ENCODE data around the gene DENND1C. TPM values are rescaled to one million over a fixed set of nuclear protein-coding genes. Genes with fewer than 3 reads are reported as not detected.

Gene DENND1C
- total and polyA plus RNA-seq, 5 donors from 2014 or later = 36.9 to 125 (median 42.3) TPM

DNA sequence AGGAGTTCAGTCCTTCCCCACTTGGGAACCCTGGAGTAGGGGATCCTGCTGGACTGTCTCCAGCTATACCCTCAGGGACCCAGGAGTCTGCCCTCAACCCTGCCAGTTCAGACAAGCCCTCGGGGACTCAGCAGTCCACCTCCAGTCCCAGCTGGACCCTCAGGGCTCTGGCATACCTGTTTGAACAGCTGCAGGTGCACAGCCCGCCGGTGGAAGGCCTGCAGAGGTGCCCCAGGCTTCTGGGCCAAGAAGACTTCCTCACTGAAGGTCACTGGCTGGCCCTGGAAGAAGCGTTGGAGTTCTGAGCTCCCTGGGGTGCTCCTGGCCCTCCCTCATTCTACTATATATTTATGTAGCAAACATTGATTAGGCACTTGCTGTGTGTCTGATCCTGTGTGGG lies 8.9 kb downstream of the DENND1C start:
- peaks cover 24% of the 10 kb centered on the region for H3K36me3 Mint-ChIP-seq
- Histone ChIP-seq H3K36me3 (ENCODE audit: control insufficient read depth, insufficient read depth, low read length) (peaks cover 61% of the 10 kb centered on the region), H3K9me3 (ENCODE audit: control insufficient read depth in 2 of 2, low read length in 2 of 2) (no peaks in the 10 kb centered on the region), H3K27ac (ENCODE audit: insufficient read depth, low read length, poor library complexity, severe bottlenecking) (no peak overlapping the region), H3K4me3 (ENCODE audit: low read depth, low read length) (no peak overlapping the region), H3K27me3 (ENCODE audit: control insufficient read depth, insufficient read depth, low read length) (no peaks in the 10 kb centered on the region), H3K4me1 (ENCODE audit: control insufficient read depth, insufficient read depth, low read length, poor library complexity, severe bottlenecking) (no peaks in the 10 kb centered on the region)
- no peak overlapping the region for H3K4me3 Mint-ChIP-seq
- H3K27ac Mint-ChIP-seq = no peak overlapping the region
- DNase-seq = no peak
- peaks cover 0 to 7% (median under 1%) of the 10 kb centered on the region in 4 donors for H3K4me1 Mint-ChIP-seq
- H3K9me3 Mint-ChIP-seq = no peaks in the 10 kb centered on the region
- H3K27me3 Mint-ChIP-seq = no peaks in the 10 kb centered on the region
- ATAC-seq (ENCODE audit: low read depth in 2 of 2) = no peak

DNA sequence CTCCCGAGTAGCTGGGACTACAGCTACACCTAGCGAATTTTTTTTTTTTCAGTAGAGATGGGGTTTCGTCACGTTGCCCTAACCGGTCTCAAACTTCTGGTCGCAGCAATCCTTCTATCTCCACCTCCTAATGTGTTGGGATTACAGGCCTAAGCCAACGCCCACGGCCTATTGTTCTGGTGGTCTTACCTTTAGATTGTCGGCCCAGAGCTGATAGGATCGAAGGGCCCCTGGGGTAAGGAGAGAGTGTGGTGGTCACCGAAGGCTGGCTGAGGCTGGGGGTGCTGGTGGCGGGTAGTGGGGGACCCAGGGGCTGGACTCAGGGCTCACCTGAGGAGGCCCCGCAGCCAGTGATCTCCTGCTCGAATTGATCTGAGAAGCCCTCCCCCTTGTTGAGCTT lies 10.5 kb downstream of the DENND1C start:
- Mint-ChIP-seq H3K4me1 (peaks cover 0 to 7% (median 4%) of the 10 kb centered on the region in 4 donors), H3K9me3 (no peaks in the 10 kb centered on the region)

DNA sequence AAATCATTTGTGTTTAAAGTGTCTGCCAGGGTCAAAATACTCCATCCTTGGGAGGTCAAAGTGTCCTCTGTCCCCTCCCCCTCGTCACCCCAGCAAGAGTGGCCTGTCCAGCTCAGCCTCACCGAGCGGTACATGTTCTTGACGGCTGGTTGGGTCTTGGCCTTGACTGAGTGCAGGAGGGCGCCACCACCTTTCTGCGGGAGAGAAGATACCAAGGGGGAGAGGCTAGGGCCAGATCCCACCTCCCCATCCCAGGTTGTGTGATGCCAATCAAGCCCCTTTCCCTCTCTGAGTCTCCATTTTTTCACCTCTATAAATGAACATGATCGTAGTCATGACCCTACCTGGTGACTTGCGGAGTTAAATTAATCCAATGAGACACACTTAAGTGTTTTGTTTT lies 11.4 kb downstream of the DENND1C start:
- peaks cover 0 to 10% (median 4%) of the 10 kb centered on the region in 4 donors for H3K4me1 Mint-ChIP-seq
- peaks cover 32% of the 10 kb centered on the region for H3K36me3 Mint-ChIP-seq
- H3K9me3 Mint-ChIP-seq = no peaks in the 10 kb centered on the region
- H3K4me3 ChIP-seq (ENCODE audit: low read depth, low read length) = no peak overlapping the region
- no peak overlapping the region for H3K4me3 Mint-ChIP-seq
- H3K27me3 Mint-ChIP-seq = no peaks in the 10 kb centered on the region
- ATAC-seq (ENCODE audit: low read depth in 2 of 2) (no peak), DNase-seq (no peak)
- H3K4me1 ChIP-seq (ENCODE audit: control insufficient read depth, insufficient read depth, low read length, poor library complexity, severe bottlenecking) = no peaks in the 10 kb centered on the region
- H3K36me3 ChIP-seq (ENCODE audit: control insufficient read depth, insufficient read depth, low read length) = peaks cover 44% of the 10 kb centered on the region
- H3K27ac ChIP-seq (ENCODE audit: insufficient read depth, low read length, poor library complexity, severe bottlenecking) = no peak overlapping the region
- H3K9me3 ChIP-seq (ENCODE audit: control insufficient read depth in 2 of 2, low read length in 2 of 2) = no peaks in the 10 kb centered on the region
- H3K27me3 ChIP-seq (ENCODE audit: control insufficient read depth, insufficient read depth, low read length) = no peaks in the 10 kb centered on the region
- H3K27ac Mint-ChIP-seq = peak overlapping the region in 1 of 3 donors; percentile 82

More for the DNA sequence above, 10.5 kb downstream of the DENND1C start:
- no peak overlapping the region for H3K27ac ChIP-seq (ENCODE audit: insufficient read depth, low read length, poor library complexity, severe bottlenecking)
- H3K36me3 ChIP-seq (ENCODE audit: control insufficient read depth, insufficient read depth, low read length) = peaks cover 53% of the 10 kb centered on the region
- H3K36me3 Mint-ChIP-seq = peaks cover 32% of the 10 kb centered on the region
- H3K27me3 Mint-ChIP-seq = no peaks in the 10 kb centered on the region
- H3K27me3 ChIP-seq (ENCODE audit: control insufficient read depth, insufficient read depth, low read length) = no peaks in the 10 kb centered on the region
- no peak for DNase-seq
- H3K9me3 ChIP-seq (ENCODE audit: control insufficient read depth in 2 of 2, low read length in 2 of 2) = no peaks in the 10 kb centered on the region
- no peak overlapping the region for H3K4me3 ChIP-seq (ENCODE audit: low read depth, low read length)
- no peak for ATAC-seq (ENCODE audit: low read depth in 2 of 2)
- H3K27ac Mint-ChIP-seq = peak overlapping the region in 1 of 3 donors; percentile 69
- H3K4me1 ChIP-seq (ENCODE audit: control insufficient read depth, insufficient read depth, low read length, poor library complexity, severe bottlenecking) = no peaks in the 10 kb centered on the region
- H3K4me3 Mint-ChIP-seq = no peak overlapping the region

DNA sequence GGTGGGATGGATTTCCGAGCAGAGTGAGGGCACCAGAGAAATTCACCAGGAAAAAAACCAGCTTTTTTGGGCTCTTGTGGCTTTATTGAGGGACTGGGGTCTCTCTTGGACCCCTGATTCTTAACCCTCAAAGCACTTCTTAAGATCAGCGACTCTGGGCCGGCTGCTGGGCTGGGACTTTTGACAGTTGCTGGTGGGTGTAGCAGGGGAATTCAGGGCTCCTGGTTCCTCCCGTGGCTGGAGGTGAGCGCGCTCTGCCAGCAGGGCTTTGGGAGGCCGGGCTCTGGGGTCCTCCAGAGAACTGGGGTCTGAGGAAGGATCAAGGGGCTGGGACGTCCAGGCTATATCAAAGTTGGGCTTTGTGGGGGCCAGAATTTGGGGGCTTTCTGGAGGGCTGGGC lies 14.2 kb downstream of the DENND1C start:
- Mint-ChIP-seq H3K36me3 (peaks cover 25% of the 10 kb centered on the region), H3K4me1 (peaks cover 0 to 21% (median 7%) of the 10 kb centered on the region in 4 donors), H3K4me3 (no peak overlapping the region), H3K9me3 (no peaks in the 10 kb centered on the region), H3K27me3 (no peaks in the 10 kb centered on the region), H3K27ac (peak overlapping the region in 2 of 3 donors; percentile 12 to 17)
- Histone ChIP-seq H3K36me3 (ENCODE audit: control insufficient read depth, insufficient read depth, low read length) (peaks cover 30% of the 10 kb centered on the region), H3K4me1 (ENCODE audit: control insufficient read depth, insufficient read depth, low read length, poor library complexity, severe bottlenecking) (peaks cover 11% of the 10 kb centered on the region), H3K4me3 (ENCODE audit: low read depth, low read length) (no peak overlapping the region), H3K27me3 (ENCODE audit: control insufficient read depth, insufficient read depth, low read length) (no peaks in the 10 kb centered on the region), H3K27ac (ENCODE audit: insufficient read depth, low read length, poor library complexity, severe bottlenecking) (no peak overlapping the region), H3K9me3 (ENCODE audit: control insufficient read depth in 2 of 2, low read length in 2 of 2) (no peaks in the 10 kb centered on the region)
- DNase-seq (no peak), ATAC-seq (ENCODE audit: low read depth in 2 of 2) (no peak)

DNA sequence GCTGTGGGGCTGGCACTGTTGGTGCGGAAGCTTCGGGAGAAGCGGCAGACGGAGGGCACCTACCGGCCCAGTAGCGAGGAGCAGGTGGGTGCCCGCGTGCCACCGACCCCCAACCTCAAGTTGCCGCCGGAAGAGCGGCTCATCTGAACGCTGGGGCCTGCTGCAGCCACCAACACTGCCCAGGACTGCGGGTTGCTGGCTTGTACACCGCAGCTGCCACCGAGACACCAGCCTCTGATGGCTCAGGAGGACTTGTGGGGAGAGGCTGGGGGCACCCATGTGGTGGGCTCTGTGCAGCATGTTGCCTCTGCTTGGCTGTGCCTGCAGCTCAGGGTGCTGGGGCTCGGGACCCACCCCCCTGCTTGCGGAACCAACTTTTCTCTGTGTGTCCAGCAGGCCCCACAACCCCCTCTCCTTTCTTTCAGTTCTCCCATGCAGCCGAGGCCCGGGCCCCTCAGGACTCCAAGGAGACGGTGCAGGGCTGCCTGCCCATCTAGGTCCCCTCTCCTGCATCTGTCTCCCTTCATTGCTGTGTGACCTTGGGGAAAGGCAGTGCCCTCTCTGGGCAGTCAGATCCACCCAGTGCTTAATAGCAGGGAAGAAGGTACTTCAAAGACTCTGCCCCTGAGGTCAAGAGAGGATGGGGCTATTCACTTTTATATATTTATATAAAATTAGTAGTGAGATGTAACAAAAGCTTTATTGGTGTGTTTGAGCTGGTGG lies 14.9 kb downstream of the DENND1C start:
- Histone ChIP-seq H3K4me3 (ENCODE audit: low read depth, low read length) (no peak overlapping the region), H3K27ac (ENCODE audit: insufficient read depth, low read length, poor library complexity, severe bottlenecking) (no peak overlapping the region), H3K27me3 (ENCODE audit: control insufficient read depth, insufficient read depth, low read length) (no peaks in the 10 kb centered on the region), H3K9me3 (ENCODE audit: control insufficient read depth in 2 of 2, low read length in 2 of 2) (no peaks in the 10 kb centered on the region), H3K36me3 (ENCODE audit: control insufficient read depth, insufficient read depth, low read length) (peaks cover 30% of the 10 kb centered on the region), H3K4me1 (ENCODE audit: control insufficient read depth, insufficient read depth, low read length, poor library complexity, severe bottlenecking) (peaks cover 11% of the 10 kb centered on the region)
- no peak for DNase-seq
- Mint-ChIP-seq H3K27me3 (no peaks in the 10 kb centered on the region), H3K9me3 (no peaks in the 10 kb centered on the region), H3K4me3 (no peak overlapping the region), H3K36me3 (peaks cover 25% of the 10 kb centered on the region), H3K27ac (no peak overlapping the region), H3K4me1 (peaks cover 0 to 26% (median 9%) of the 10 kb centered on the region in 4 donors)
- peak in 1 of 2 donors; percentile 14 for ATAC-seq (ENCODE audit: low read depth in 2 of 2)

DNA sequence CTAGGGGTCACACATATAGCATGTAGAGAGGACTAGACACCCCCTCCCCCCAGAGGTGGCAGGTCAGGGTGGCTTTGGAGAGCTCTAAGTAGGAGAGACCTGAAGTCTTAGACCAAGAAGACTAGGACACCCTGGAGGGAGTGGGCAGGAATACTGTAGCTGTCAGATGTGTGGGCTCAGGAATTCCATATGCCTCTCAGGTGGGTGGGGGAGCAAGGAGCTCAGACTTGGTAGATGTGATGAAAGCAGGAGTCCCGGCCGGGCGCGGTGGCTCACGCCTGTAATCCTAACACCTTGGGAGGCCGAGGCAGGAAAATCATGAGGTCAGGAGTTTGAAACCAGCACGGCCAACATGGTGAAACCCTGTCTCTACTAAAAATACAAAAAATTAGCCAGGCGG lies 15.9 kb downstream of the DENND1C start:
- ATAC-seq (ENCODE audit: low read depth in 2 of 2) (no peak), DNase-seq (no peak)
- no peaks in the 10 kb centered on the region for H3K27me3 ChIP-seq (ENCODE audit: control insufficient read depth, insufficient read depth, low read length)
- no peaks in the 10 kb centered on the region for H3K9me3 ChIP-seq (ENCODE audit: control insufficient read depth in 2 of 2, low read length in 2 of 2)
- no peaks in the 10 kb centered on the region for H3K9me3 Mint-ChIP-seq
- peak overlapping the region in 1 of 3 donors; percentile 78 for H3K27ac Mint-ChIP-seq
- peaks cover 0 to 28% (median 10%) of the 10 kb centered on the region in 4 donors for H3K4me1 Mint-ChIP-seq
- H3K27ac ChIP-seq (ENCODE audit: insufficient read depth, low read length, poor library complexity, severe bottlenecking) = peak overlapping the region; percentile 47
- H3K4me1 ChIP-seq (ENCODE audit: control insufficient read depth, insufficient read depth, low read length, poor library complexity, severe bottlenecking) = peaks cover 15% of the 10 kb centered on the region
- H3K27me3 Mint-ChIP-seq = no peaks in the 10 kb centered on the region
- H3K36me3 ChIP-seq (ENCODE audit: control insufficient read depth, insufficient read depth, low read length) = peaks cover 24% of the 10 kb centered on the region
- no peak overlapping the region for H3K4me3 ChIP-seq (ENCODE audit: low read depth, low read length)
- peaks cover 21% of the 10 kb centered on the region for H3K36me3 Mint-ChIP-seq
- peak overlapping the region in 1 of 4 donors; percentile 28 for H3K4me3 Mint-ChIP-seq

DNA sequence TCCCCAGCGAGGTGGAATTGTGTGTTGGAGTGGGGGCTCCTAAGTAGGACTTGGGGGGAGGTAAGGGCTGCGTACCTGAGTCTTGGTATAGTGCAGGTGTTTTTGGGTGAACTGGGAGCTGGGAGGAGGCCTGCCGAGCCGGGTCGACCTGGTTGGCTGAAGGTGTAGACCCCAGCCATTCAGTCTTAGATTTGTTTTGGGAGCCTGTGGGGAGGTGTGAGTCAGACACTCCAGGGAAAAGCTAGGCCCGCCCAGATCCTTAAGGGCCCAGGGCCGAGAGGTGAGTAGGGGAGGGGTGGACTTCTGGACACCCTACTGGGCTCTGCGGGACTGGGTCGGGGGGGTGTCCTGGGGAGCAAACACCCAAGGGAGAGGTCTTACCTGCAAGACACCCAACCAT lies 16.6 kb downstream of the DENND1C start:
- Mint-ChIP-seq H3K4me3 (peak overlapping the region in 2 of 4 donors; percentile 37 to 77), H3K36me3 (peaks cover 19% of the 10 kb centered on the region), H3K9me3 (peaks cover 0 to under 1% (median 0%) of the 10 kb centered on the region in 7 donors), H3K27me3 (no peaks in the 10 kb centered on the region), H3K27ac (peak overlapping the region; percentile 76 to 89 (median 78)), H3K4me1 (peaks cover 3 to 30% (median 14%) of the 10 kb centered on the region in 4 donors)
- no peaks in the 10 kb centered on the region for H3K27me3 ChIP-seq (ENCODE audit: control insufficient read depth, insufficient read depth, low read length)
- no peak overlapping the region for H3K27ac ChIP-seq (ENCODE audit: insufficient read depth, low read length, poor library complexity, severe bottlenecking)
- H3K4me3 ChIP-seq (ENCODE audit: low read depth, low read length) = no peak overlapping the region
- peaks cover 20% of the 10 kb centered on the region for H3K36me3 ChIP-seq (ENCODE audit: control insufficient read depth, insufficient read depth, low read length)
- no peak for ATAC-seq (ENCODE audit: low read depth in 2 of 2)
- H3K4me1 ChIP-seq (ENCODE audit: control insufficient read depth, insufficient read depth, low read length, poor library complexity, severe bottlenecking) = peaks cover 19% of the 10 kb centered on the region
- DNase-seq = no peak
- H3K9me3 ChIP-seq (ENCODE audit: control insufficient read depth in 2 of 2, low read length in 2 of 2) = no peaks in the 10 kb centered on the region

All from CD4-positive, CD25-positive, alpha-beta regulatory T cell (primary cell).